Fibroblast of lung (primary cell): ENCODE data around the gene WAC. TPM values are rescaled to one million over a fixed set of nuclear protein-coding genes. Genes with fewer than 3 reads are reported as not detected.
"Not testable (repeated sequence)": the region's sequence is repeated elsewhere in the genome, so short reads cannot be mapped to it uniquely, and the experiment has no call there.

Source experiments
- DNase-seq, 2 donors: peaks; one replicate each; pipeline versions ENCODE4 v3.0.0 to v3.0.0-alpha.2; 2010; ENCODE audit warnings: low read depth in 2 of 2
- H2AFZ ChIP-seq: 2 replicates; pipeline ENCODE4 v1.5.1; 2012; ENCODE audit warnings: low read length, control low read depth, inconsistent platforms
- H3K27ac ChIP-seq: 2 replicates; pipeline ENCODE4 v1.5.1; 2011; ENCODE audit warnings: low read length, control low read depth; ENCODE audit not compliant: insufficient read depth
- H3K27me3 ChIP-seq: 2 replicates; pipeline ENCODE4 v1.5.1; 2011; ENCODE audit warnings: mild to moderate bottlenecking, low read length; ENCODE audit not compliant: control insufficient read depth, insufficient read depth
- H3K36me3 ChIP-seq: 2 replicates; pipeline ENCODE4 v1.5.1; 2011; ENCODE audit warnings: low read length; ENCODE audit not compliant: control insufficient read depth, insufficient read depth
- H3K4me1 ChIP-seq: 2 replicates; pipeline ENCODE4 v1.5.1; 2011; ENCODE audit warnings: low read length; ENCODE audit not compliant: control insufficient read depth, insufficient read depth; ENCODE audit errors: extremely low read depth
- H3K4me2 ChIP-seq: 2 replicates; pipeline ENCODE4 v1.5.1; 2011; ENCODE audit warnings: low read length, control low read depth; ENCODE audit not compliant: insufficient read depth; ENCODE audit errors: extremely low read depth
- H3K4me3 ChIP-seq, 4 experiments: fragments of 200-600 bp in 1 of 4; sonication (generic) in 1 of 4; replicated peaks in 1 of 4; 2 replicates each; pipeline ENCODE4 v1.5.1; 2011 to 2016; ENCODE audit warnings: low read length in 4 of 4, low read depth in 3 of 4, mild to moderate bottlenecking in 3 of 4, control low read depth in 2 of 4, inconsistent platforms in 1 of 4, mixed read lengths in 1 of 4; ENCODE audit not compliant: insufficient read depth in 1 of 4; ENCODE audit errors: control extremely low read depth in 1 of 4
- H3K79me2 ChIP-seq: 2 replicates; pipeline ENCODE4 v1.5.1; 2012; ENCODE audit warnings: mild to moderate bottlenecking, low read length, inconsistent platforms; ENCODE audit not compliant: control insufficient read depth, insufficient read depth
- H3K9ac ChIP-seq: 2 replicates; pipeline ENCODE4 v1.5.1; 2011; ENCODE audit warnings: mild to moderate bottlenecking, low read length, control low read depth; ENCODE audit not compliant: insufficient read depth
- H3K9me3 ChIP-seq: 2 replicates; pipeline ENCODE4 v1.5.1; 2012; ENCODE audit warnings: low read depth, low read length; ENCODE audit not compliant: control insufficient read depth, insufficient read depth
- H4K20me1 ChIP-seq: 2 replicates; pipeline ENCODE4 v1.5.1; 2011; ENCODE audit warnings: low read length; ENCODE audit not compliant: control insufficient read depth, insufficient read depth; ENCODE audit errors: extremely low read depth
- CTCF ChIP-seq, 2 donors: IDR thresholded peaks in 1 of 2; conservative IDR thresholded peaks in 1 of 2; 1 replicate in 1 of 2; 2 replicates in 1 of 2; pipeline ENCODE4 v1.5.1; 2011 to 2012; ENCODE audit warnings: low read length in 2 of 2, control low read depth in 1 of 2, inconsistent platforms in 1 of 2, low read depth in 1 of 2, mild to moderate bottlenecking in 1 of 2
- EZH2 ChIP-seq: IDR thresholded peaks from 2 replicates; pipeline ENCODE4 v1.5.1; 2012; ENCODE audit warnings: low read length, control low read depth, mild to moderate bottlenecking; ENCODE audit errors: missing control alignments
- polyA plus RNA-seq, 2 donors: library from polyadenylated mRNA; depleted of rRNA in 1 of 2; stranded (reverse) in 1 of 2; unstranded in 1 of 2; fragments of >200 nt; gene quantifications; 2 replicates each; pipeline ENCODE4 v1.2.1, GENCODE V29; 2011 to 2012; ENCODE audit warnings: missing spikeins in 1 of 2
- total RNA-seq: library from RNA; depleted of rRNA; stranded (reverse); fragments of >200 nt; gene quantifications from 2 replicates; pipeline ENCODE4 v1.2.1, GENCODE V29; 2014

Gene WAC
- total and polyA plus RNA-seq, 2 donors (not counting 1 experiment from before 2014, with no cell fraction given): 65.7 to 94.2 TPM

GRCh38 chr10:28652703-28653102, 119.8 kb downstream of the WAC start:
- Histone ChIP-seq H3K9ac (no peak overlapping the region), H3K27me3 (no peaks in the 10 kb centered on the region), H3K4me2 (no peak overlapping the region)

GRCh38 chr10:28658824-28659223, 125.9 kb downstream of the WAC start:
- DNase-seq, H4K20me1 ChIP-seq, H3K4me3 ChIP-seq, H3K9me3 ChIP-seq, H3K27ac ChIP-seq, H3K27me3 ChIP-seq, H2AFZ ChIP-seq, H3K79me2 ChIP-seq, H3K36me3 ChIP-seq, H3K9ac ChIP-seq, H3K4me1 ChIP-seq, H3K4me2 ChIP-seq: not testable (repeated sequence)

More at GRCh38 chr10:28652703-28653102, 119.8 kb downstream of the WAC start:
- no peaks in the 10 kb centered on the region for H4K20me1 ChIP-seq
- no peaks in the 10 kb centered on the region for H3K36me3 ChIP-seq
- H2AFZ ChIP-seq: no peak overlapping the region
- no peaks in the 10 kb centered on the region for H3K4me1 ChIP-seq
- H3K79me2 ChIP-seq: no peaks in the 10 kb centered on the region
- H3K9me3 ChIP-seq: no peaks in the 10 kb centered on the region
- no peak overlapping the region for H3K27ac ChIP-seq
- DNase-seq: no peak
- no peak for TF ChIP-seq CTCF (conservative IDR thresholded peaks at IDR 0.05 in 1 of 2, IDR thresholded peaks at IDR 0.05 in 1 of 2; ENCODE audit: low read depth in 1 of 2, low read length in 2 of 2)
- no peak for TF ChIP-seq EZH2
- no peak overlapping the region for H3K4me3 ChIP-seq

GRCh38 chr10:28661035-28661434, 128.1 kb downstream of the WAC start:
- no peak overlapping the region for H3K9ac ChIP-seq
- H4K20me1 ChIP-seq: no peaks in the 10 kb centered on the region
- DNase-seq: peak; percentile 86 to 91
- no peaks in the 10 kb centered on the region for H3K36me3 ChIP-seq
- peaks cover 7% of the 10 kb centered on the region for H3K4me1 ChIP-seq
- no peak overlapping the region for H2AFZ ChIP-seq
- no peak for TF ChIP-seq EZH2
- TF ChIP-seq CTCF (conservative IDR thresholded peaks at IDR 0.05 in 1 of 2, IDR thresholded peaks at IDR 0.05 in 1 of 2; ENCODE audit: low read depth in 1 of 2, low read length in 2 of 2): no peak
- H3K4me2 ChIP-seq: no peak overlapping the region
- H3K9me3 ChIP-seq: no peaks in the 10 kb centered on the region
- no peak overlapping the region for H3K4me3 ChIP-seq
- no peak overlapping the region for H3K27ac ChIP-seq
- no peaks in the 10 kb centered on the region for H3K27me3 ChIP-seq
- H3K79me2 ChIP-seq: no peaks in the 10 kb centered on the region
